Stimulated activated naive CD8-positive, alpha-beta T cell treated with anti-CD3 and anti-CD28 coated beads, Interleukin-15, amount 100 ng/mL, for 72 hours (primary cell): ENCODE measurements around the gene SYT3.
"Not testable (repeated sequence)": the region's sequence is repeated elsewhere in the genome, so short reads cannot be mapped to it uniquely, and the experiment has no call there.

Experiments used
- ATAC-seq: fragments of 150-1000 bp; cut with Tn5 transposase; 2 replicates; pipeline ENCODE4 v1.10.0; 2021; ENCODE audit warnings: mild to moderate bottlenecking, moderate library complexity
- DNase-seq, 2 donors: peaks; one replicate each; pipeline ENCODE4 v3.0.0; 2021 to 2022
- H3K27ac Mint-ChIP-seq, 2 donors: one replicate each; pipeline ENCODE4 v1.8.0; 2022; ENCODE audit warnings: mild to moderate bottlenecking in 2 of 2, mixed read lengths in 2 of 2, moderate library complexity in 2 of 2
- H3K27me3 Mint-ChIP-seq: one replicate; pipeline ENCODE4 v1.8.0; 2022; ENCODE audit warnings: mixed read lengths
- H3K4me1 Mint-ChIP-seq: one replicate; pipeline ENCODE4 v1.8.0; 2022; ENCODE audit warnings: mild to moderate bottlenecking, mixed read lengths
- H3K4me3 Mint-ChIP-seq, 2 donors: one replicate each; pipeline ENCODE4 v1.8.0; 2022; ENCODE audit warnings: mild to moderate bottlenecking in 2 of 2, mixed read lengths in 2 of 2, moderate library complexity in 1 of 2
- H3K9me3 Mint-ChIP-seq, 2 donors: one replicate each; pipeline ENCODE4 v1.8.0; 2022; ENCODE audit warnings: mixed read lengths in 2 of 2

SYT3 gene

GRCh38 chr19:50629801-50630200, 9.9 kb downstream of the SYT3 start:
- Mint-ChIP-seq H3K4me1 (no peaks in the 10 kb centered on the region), H3K27ac (no peak overlapping the region), H3K27me3 (peaks cover 11% of the 10 kb centered on the region), H3K4me3 (no peak overlapping the region), H3K9me3 (peaks cover 0 to 5% of the 10 kb centered on the region in 2 donors)
- ATAC-seq = no peak
- no peak for DNase-seq

- Mint-ChIP-seq H3K4me1 (no peaks in the 10 kb centered on the region), H3K9me3 (peaks cover 0 to 4% of the 10 kb centered on the region in 2 donors), H3K27me3 (peaks cover 11% of the 10 kb centered on the region), H3K27ac (no peak overlapping the region), H3K4me3 (no peak overlapping the region)
- no peak for DNase-seq
- ATAC-seq = no peak
Observed at GRCh38 chr19:50629194-50629593, 10.5 kb downstream of the SYT3 start.

DNA sequence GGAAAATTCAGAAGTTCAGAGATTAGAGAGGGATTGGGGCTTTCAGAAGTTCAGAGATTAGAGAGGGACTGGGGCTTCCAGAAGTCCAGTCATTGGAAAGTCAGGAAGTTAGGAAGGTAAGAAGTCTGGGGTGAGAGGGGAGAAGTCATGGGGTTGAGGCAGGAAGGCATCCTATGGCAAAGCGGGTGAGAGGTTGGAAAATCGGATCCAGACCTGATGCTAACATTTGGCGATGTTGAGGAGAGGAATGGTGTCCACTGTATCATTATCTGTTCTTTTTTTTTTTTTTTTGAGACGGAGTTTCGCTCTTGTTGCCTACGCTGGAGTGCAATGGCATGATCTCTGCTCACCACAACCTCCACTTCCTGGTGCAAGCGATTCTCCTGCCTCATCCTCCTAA, 11.1 kb downstream of the SYT3 start:
- DNase-seq = no peak
- peaks cover 11% of the 10 kb centered on the region for H3K27me3 Mint-ChIP-seq
- no peak for ATAC-seq
- H3K4me3 Mint-ChIP-seq = no peak overlapping the region
- no peaks in the 10 kb centered on the region for H3K9me3 Mint-ChIP-seq
- H3K4me1 Mint-ChIP-seq = no peaks in the 10 kb centered on the region
- H3K27ac Mint-ChIP-seq = no peak overlapping the region

DNA sequence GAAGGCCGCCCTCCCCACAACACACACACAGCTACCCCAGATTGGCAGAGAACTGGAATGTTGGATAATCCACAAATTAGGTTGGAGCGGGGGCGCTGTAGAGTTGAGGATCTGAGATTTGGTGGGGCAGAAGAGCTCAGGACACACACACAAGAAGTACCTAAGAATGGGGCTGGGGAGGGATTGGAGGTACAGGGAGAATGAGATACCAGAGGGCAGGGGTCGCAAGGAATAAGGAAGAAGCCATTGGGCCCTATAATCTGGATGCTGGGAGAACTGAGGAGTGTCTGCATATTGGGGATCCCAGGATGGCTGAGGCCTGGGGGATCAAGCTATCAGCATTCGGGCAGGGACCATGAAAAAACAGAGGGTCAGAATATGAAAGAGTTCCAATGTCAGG, 11.5 kb downstream of the SYT3 start:
- DNase-seq (no peak), ATAC-seq (no peak)
- no peak overlapping the region for H3K27ac Mint-ChIP-seq
- peaks cover 11% of the 10 kb centered on the region for H3K27me3 Mint-ChIP-seq
- no peaks in the 10 kb centered on the region for H3K9me3 Mint-ChIP-seq
- H3K4me3 Mint-ChIP-seq = no peak overlapping the region
- no peaks in the 10 kb centered on the region for H3K4me1 Mint-ChIP-seq

- Mint-ChIP-seq H3K27me3 (peaks cover 11% of the 10 kb centered on the region), H3K9me3 (no peaks in the 10 kb centered on the region), H3K4me1 (no peaks in the 10 kb centered on the region), H3K4me3 (no peak overlapping the region), H3K27ac (no peak overlapping the region)
- ATAC-seq (no peak), DNase-seq (no peak)
Observed at GRCh38 chr19:50626795-50627194, 12.9 kb downstream of the SYT3 start.

DNA sequence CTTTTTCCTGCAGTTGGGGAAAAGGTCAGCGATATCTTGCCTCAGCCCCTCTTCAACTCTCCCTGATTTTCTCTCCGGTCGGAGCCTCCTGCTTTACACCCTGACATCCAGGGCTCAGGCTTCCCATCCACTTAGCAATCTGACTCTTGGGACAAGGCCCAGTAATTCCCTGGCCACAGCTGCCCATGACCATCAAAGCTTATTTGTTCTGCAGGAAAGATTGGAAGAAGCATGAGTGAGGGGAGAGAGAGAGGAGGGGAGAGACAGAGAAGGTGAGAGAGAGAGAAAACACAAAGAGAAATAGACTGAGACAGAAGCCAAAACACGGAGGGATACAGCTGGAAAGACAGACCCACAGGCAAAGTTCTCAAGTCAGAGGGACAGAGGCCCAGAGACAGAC, 13.7 kb downstream of the SYT3 start:
- ATAC-seq = no peak

DNA sequence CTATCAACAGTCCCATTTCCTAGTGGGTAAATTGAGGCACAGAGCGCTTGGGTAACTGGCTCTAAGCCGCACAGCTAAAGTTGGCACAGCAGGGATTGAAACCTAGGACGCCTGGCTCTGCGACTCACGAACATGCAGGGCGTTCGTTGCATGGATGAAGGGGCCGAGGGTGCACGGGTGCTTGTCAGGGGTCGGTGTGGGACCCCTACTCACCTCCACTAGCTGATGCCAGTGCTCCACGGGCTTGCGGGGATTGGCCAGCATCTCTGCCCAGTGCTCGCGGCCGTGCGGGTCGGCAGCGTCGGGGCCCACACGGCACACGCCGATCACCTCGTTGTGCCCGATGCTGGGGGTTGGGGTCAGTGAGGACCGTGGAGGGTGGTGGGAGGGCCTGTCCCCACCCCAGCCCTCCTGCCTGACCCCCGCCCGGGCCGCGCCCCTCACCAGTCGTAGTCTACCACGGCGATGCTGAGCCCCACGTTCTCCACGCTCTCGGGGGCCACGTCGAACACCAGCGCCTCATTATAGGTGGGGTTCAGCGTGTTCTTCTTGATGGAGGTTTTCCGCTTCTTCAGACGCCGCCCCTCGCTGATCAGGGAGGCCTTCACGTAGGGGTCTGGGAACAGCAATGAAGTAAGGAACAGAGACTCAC, 14.6 kb downstream of the SYT3 start:
- Mint-ChIP-seq H3K27me3 (peaks cover 11% of the 10 kb centered on the region), H3K27ac (no peak overlapping the region), H3K9me3 (no peaks in the 10 kb centered on the region), H3K4me1 (no peaks in the 10 kb centered on the region), H3K4me3 (no peak overlapping the region)
- ATAC-seq = no peak
- DNase-seq = no peak

More for the DNA sequence above, 13.7 kb downstream of the SYT3 start:
- DNase-seq = no peak
- H3K4me3 Mint-ChIP-seq = no peak overlapping the region
- no peaks in the 10 kb centered on the region for H3K9me3 Mint-ChIP-seq
- H3K27me3 Mint-ChIP-seq = peaks cover 11% of the 10 kb centered on the region
- H3K4me1 Mint-ChIP-seq = no peaks in the 10 kb centered on the region
- H3K27ac Mint-ChIP-seq = peak overlapping the region in 1 of 2 donors; percentile 15

DNA sequence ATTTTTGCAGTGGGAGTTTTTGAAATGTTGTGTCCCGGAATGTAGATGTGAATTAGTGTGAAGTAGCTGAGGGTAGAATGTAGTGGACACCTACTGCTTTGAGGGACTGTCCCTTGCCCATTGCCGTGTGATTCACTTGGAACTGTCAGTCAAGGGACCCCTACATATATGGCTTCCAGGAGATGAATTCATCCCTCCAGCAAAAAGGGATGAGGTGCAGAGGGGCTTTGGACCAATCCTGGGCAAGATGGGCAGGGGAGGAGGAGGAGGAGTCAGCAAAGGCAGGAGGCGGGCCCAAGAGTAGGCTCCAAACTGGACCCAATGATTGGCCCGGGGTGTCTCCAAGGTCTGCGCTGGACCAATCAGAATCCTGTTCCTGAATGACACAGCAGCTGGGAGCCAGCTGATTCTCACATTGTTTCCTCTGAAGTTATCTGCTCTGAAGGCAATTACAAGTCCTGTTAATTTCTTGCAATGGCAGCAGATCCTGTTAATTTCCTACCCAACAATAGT, 19.2 kb downstream of the SYT3 start:
- not testable (repeated sequence) for ATAC-seq, H3K9me3 Mint-ChIP-seq, H3K4me3 Mint-ChIP-seq, H3K27ac Mint-ChIP-seq, H3K27me3 Mint-ChIP-seq, DNase-seq, H3K4me1 Mint-ChIP-seq

GRCh38 chr19:50619184-50619583, 20.5 kb downstream of the SYT3 start:
- H3K27me3 Mint-ChIP-seq, ATAC-seq, H3K27ac Mint-ChIP-seq, DNase-seq, H3K9me3 Mint-ChIP-seq, H3K4me3 Mint-ChIP-seq, H3K4me1 Mint-ChIP-seq: not testable (repeated sequence)

DNA sequence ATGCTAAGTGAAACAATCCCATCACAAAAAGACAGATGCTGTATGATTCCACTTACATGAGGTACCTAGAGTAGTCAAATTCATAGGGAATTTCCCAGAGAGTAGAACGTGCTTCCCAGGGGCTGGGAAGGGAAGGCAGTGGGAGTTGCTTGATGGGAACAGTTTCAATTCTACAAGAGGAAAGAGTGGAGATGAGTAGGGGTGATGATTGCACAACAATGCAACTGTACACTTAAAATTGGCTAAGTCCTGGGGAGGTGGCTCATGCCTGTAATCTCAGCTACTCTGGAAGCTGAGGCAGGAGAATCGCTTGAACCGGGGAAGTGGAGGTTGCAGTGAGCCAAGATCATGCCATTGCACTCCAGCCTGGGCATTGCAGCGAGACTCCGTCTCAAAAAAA, 21.3 kb downstream of the SYT3 start:
- ATAC-seq, H3K27ac Mint-ChIP-seq, H3K27me3 Mint-ChIP-seq, H3K9me3 Mint-ChIP-seq, H3K4me3 Mint-ChIP-seq, DNase-seq, H3K4me1 Mint-ChIP-seq: not testable (repeated sequence)

DNA sequence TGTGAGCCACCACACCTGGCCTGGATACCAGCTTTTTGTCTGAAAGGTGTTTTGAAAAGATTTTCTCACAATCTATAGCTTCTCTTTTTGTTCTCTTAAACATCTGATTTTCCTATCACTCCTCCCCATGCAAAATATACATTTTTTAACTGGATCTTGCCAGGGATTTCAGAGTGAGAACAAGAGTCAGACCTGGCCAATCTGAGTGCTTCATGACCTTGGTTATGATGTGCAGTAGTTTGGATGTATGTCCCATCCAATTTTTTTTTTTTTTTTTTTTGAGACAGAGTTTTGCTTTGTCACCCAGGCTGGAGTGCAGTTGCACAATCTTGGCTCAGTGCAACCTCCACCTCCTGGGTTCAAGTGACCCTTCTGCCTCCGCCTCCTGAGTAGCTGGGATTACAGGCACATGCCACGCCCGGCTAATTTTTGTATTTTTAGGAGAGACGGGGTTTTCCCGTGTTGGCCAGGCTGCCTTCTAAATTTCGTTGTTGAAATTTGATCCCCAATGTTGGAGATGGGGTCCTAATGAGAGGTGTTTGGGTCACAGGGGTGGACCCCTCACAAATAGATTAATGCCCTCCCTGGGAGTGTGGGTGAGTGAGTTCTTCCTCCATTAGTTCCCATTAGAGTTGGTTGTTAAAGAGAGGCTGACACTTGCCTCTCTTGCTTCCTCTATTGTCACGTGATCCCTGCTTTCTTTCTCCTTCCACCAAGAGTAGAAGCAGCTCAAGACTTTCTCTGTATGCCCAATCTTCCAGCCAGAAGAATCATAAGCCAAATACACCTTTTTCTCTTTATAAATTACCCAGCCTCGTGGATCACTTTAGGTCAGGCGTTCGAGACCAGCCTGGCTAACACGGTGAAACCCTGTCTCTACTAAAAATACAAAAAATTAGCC, 26.9 kb downstream of the SYT3 start:
- not testable (repeated sequence) for ATAC-seq, H3K27ac Mint-ChIP-seq, H3K9me3 Mint-ChIP-seq, H3K4me1 Mint-ChIP-seq, H3K4me3 Mint-ChIP-seq, DNase-seq
- peaks cover 18% of the 10 kb centered on the region for H3K27me3 Mint-ChIP-seq

DNA sequence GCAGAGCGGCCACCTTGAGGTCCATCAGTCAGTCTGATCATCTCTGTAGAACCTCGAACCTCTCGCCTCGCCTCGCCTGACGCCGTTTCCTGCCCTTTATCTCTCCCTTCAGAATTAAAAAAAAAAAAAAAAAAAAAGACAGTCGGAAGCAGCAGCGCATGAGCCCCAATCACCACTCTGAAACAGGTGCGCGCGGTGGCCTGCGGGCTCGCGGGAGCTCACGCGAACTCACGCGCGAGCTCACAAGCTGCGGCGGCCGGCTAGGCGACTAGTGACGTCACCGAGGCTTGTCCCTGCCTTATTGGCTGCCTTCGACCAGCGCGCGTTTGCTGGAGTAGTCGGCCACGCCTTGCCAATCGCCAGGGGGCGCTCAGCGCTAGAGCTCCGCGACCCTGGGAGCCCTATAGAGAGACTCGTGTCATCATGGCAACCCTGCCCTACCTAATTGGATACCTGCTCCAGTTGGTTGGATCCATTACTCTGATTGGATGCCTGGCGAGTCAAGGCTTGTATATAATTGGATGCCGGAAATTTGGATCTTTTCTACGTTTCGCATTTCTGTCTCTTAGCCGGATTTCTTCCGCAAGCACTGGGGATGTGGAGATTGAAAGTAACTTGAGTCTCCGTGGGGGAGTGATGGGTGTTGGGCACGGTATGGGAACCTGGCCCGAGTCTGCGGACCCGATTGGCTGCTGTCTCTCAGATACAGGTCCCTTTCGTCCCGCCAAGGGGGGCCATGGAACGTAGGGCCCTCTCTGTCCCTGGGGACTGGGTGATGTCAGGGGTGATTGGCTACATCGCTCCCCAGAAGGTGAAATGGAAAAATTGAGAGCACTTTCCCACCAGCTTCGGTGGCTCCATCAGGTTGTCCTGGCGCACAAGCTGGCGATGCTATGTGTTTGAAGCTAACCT, 31.6 kb downstream of the SYT3 start:
- Mint-ChIP-seq H3K27me3 (peaks cover 53% of the 10 kb centered on the region), H3K9me3 (peaks cover 0 to 16% of the 10 kb centered on the region in 2 donors), H3K4me3 (peak overlapping the region; percentile 70 to 73), H3K4me1 (peaks cover 17% of the 10 kb centered on the region), H3K27ac (peak overlapping the region; percentile 69 to 90)
- DNase-seq (peak; percentile 95 to 97), ATAC-seq (peak; percentile 98)

DNA sequence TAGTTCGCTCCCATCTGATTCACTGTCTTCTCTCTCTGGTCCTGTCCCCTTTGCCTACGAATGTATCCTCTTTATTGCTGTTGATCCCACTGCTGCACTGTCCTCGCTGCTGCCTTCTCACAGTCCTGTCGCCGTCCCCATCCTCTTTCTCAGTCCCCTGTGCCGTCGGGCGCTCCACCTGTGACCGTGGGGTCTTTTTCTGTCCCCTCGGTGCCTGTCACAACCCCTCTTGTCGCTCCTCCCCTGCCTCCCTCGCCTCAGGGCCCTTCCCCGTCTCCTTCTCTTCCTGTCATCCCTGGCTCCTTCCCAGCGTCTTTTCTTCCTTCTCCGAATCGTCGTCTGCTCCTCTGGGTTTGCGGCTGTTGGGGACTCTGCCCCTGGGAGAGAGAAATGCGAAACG, 32.3 kb downstream of the SYT3 start:
- peak overlapping the region; percentile 69 to 90 for H3K27ac Mint-ChIP-seq
- H3K9me3 Mint-ChIP-seq = peaks cover 0 to 16% of the 10 kb centered on the region in 2 donors
- ATAC-seq = no peak
- DNase-seq = no peak
- peaks cover 17% of the 10 kb centered on the region for H3K4me1 Mint-ChIP-seq
- H3K4me3 Mint-ChIP-seq = peak overlapping the region; percentile 70 to 73
- H3K27me3 Mint-ChIP-seq = peaks cover 61% of the 10 kb centered on the region

GRCh38 chr19:50606059-50606836, 33.4 kb downstream of the SYT3 start:
- Mint-ChIP-seq H3K27ac (peak overlapping the region in 1 of 2 donors; percentile 66), H3K4me1 (peaks cover 17% of the 10 kb centered on the region), H3K27me3 (peaks cover 64% of the 10 kb centered on the region), H3K9me3 (peaks cover 0 to 16% of the 10 kb centered on the region in 2 donors), H3K4me3 (peak overlapping the region; percentile 65 to 66)
- ATAC-seq = peak; percentile 66
- peak in 1 of 2 donors; percentile 23 for DNase-seq
